Activated CD4-positive, alpha-beta T cell treated with anti-CD3 and anti-CD28 coated beads, Interleukin-2, amount 10 ng/mL, durations not matched to agents 7 days and 5 days (primary cell): ENCODE data around the gene PIAS3. TPM values are rescaled to one million over a fixed set of nuclear protein-coding genes. Genes with fewer than 3 reads are reported as not detected.
"Not testable (repeated sequence)": the region's sequence is repeated elsewhere in the genome, so short reads cannot be mapped to it uniquely, and the experiment has no call there.

Experiments
- CTCF ChIA-PET: fragments of 350-600 bp; sonication (Branson Sonifier 250); formaldehyde crosslinking; loops from one replicate; lab custom pipeline; 2021; ENCODE audit warnings: antibody characterized with exemption; lab: Charles Lee
- POLR2A ChIA-PET: fragments of 350-600 bp; sonication (Branson Sonifier 250); formaldehyde crosslinking; loops from one replicate; lab custom pipeline; 2021; ENCODE audit warnings: antibody characterized with exemption; lab: Charles Lee
- DNase-seq: peaks from one replicate; pipeline ENCODE4 v3.0.0-alpha.2; 2020
- H3K27ac Mint-ChIP-seq: one replicate; pipeline ENCODE4 v1.8.0; 2021; ENCODE audit warnings: mild to moderate bottlenecking, moderate library complexity, mixed read lengths
- H3K27me3 Mint-ChIP-seq: one replicate; pipeline ENCODE4 v1.8.0; 2021; ENCODE audit warnings: mixed read lengths
- H3K36me3 Mint-ChIP-seq: one replicate; pipeline ENCODE4 v1.8.0; 2021; ENCODE audit warnings: low read depth, mixed read lengths
- H3K4me1 Mint-ChIP-seq: one replicate; pipeline ENCODE4 v1.8.0; 2021; ENCODE audit warnings: mixed read lengths
- H3K4me3 Mint-ChIP-seq: one replicate; pipeline ENCODE4 v1.8.0; 2021; ENCODE audit warnings: mild to moderate bottlenecking, moderate library complexity, mixed read lengths
- H3K9me3 Mint-ChIP-seq: one replicate; pipeline ENCODE4 v1.8.0; 2021; ENCODE audit warnings: mixed read lengths
- microRNA-seq: library from miRNA; unstranded; fragments of <30 nt; microRNA quantifications from one replicate; pipeline ENCODE4 v1.2.0, GENCODE V29; 2021; ENCODE audit warnings: borderline microRNAs expressed, borderline replicate concordance
- total RNA-seq, 2 experiments: library from RNA; stranded (reverse); gene quantifications; one replicate each; pipeline ENCODE4 v1.2.3, GENCODE V29; 2021

Gene PIAS3
- total RNA-seq, 2 experiments from 2014 or later = 17.9 to 18.8 TPM

DNA sequence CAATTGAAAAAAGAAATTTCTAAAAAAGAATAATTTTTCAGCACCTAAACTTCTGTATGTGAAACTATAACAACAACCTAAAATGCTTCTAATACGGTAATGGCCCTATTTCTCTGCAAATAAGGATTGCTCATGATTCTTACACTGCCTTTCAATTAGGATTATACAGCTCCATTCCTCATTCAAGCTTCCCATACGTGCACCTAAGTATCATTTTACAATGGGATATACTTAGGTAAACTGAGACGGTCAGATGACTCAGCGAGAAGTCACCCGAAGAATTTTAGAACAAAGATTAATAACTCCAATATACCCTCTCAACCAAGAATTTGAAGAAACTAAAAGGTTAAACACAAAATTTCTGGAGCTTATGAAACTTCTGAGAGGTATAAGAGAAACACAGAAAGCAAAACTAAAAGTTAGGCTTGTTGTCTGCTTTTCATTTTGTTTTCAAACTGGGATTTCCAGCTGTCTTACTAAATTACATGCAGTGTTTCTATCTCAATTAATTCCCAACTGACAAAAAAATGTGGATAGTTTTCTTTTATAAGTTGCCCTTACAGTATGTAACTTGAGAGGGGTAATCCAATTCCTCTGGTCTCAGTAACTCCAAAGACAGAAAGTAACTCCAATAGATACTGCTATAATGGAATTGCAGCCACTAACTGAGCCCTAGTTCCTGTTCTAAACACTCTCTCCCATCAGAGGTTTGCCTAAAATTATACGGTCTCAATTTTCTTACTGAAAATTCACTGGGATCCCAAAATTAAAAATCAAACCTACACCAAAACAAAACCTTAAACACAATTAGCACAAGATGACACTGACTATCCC is 45.7 kb downstream of the PIAS3 start:
- not testable (repeated sequence) for H3K4me1 Mint-ChIP-seq, DNase-seq

DNA sequence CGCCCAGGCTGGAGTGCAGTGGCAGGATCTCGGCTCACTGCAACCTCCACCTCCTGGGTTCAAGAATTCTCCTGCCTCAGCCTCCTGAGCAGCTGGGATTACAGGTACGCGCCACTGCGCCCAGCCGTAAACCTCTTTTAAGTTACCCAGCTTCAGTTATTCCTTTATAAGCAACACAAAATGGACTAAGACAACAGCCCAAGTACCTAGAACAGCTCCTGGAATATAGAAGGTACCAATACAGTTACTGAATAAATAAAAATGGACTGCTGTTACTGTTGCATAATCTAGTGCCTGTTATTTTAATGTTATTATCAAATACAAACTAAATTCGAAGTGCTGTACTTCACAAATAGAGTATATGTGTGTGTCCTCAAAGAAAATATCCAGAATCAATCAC is 52.0 kb downstream of the PIAS3 start:
- POLR2A ChIA-PET = no interaction called here
- Mint-ChIP-seq H3K4me1 (peaks cover 5% of the 10 kb centered on the region), H3K9me3 (no peaks in the 10 kb centered on the region), H3K27ac (no peak overlapping the region), H3K27me3 (no peaks in the 10 kb centered on the region), H3K4me3 (no peak overlapping the region), H3K36me3 (peaks cover 5% of the 10 kb centered on the region)
- CTCF ChIA-PET = no interaction called here
- DNase-seq = no peak

More for the DNA sequence above, 45.7 kb downstream of the PIAS3 start:
- H3K4me3 Mint-ChIP-seq, POLR2A ChIA-PET, H3K9me3 Mint-ChIP-seq, H3K36me3 Mint-ChIP-seq, H3K27me3 Mint-ChIP-seq, CTCF ChIA-PET, H3K27ac Mint-ChIP-seq: not testable (repeated sequence)

DNA sequence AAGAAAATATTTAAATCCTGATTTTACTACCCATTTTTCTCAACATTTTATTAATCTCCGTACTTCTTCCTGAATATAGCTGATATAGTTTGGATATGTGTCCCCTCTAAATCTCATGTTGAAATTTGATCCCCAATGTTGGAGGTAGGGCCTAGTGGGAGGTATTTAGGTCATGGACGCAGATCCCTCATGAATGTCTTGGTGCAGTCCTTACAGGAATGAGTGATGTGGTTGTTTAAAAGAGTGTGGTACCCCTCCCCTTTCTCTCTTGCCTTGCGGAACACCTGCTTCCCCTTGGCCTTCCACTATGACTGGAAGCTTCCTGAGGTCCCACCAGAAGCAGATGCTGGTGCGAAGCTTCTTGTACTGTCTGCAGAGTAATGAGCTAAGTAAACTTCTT is 52.5 kb downstream of the PIAS3 start:
- Mint-ChIP-seq H3K4me1 (peaks cover 5% of the 10 kb centered on the region), H3K4me3 (no peak overlapping the region), H3K9me3 (no peaks in the 10 kb centered on the region), H3K27ac (no peak overlapping the region), H3K27me3 (no peaks in the 10 kb centered on the region), H3K36me3 (peaks cover 7% of the 10 kb centered on the region)
- ChIA-PET POLR2A (no interaction called here), CTCF (no interaction called here)
- DNase-seq = no peak

DNA sequence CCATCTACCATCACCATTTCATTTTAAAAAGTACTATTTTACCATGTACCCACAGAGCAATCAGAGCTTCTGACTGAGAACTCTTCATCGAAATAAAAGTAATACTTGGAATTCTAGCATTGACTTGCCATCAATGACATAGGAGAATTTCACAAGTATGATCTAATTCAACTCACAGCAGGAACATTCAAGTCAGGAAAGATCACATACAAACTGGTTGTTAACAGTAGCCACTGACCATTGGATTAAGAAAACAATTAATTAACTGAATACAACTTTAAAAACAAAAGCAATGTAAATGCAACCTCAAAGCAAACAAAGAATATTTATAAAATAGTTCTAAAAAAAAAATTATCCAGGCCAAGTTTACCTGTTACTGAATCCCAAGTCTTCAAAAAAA is 53.8 kb downstream of the PIAS3 start:
- H3K27ac Mint-ChIP-seq = no peak overlapping the region
- H3K9me3 Mint-ChIP-seq = no peaks in the 10 kb centered on the region
- H3K27me3 Mint-ChIP-seq = no peaks in the 10 kb centered on the region
- DNase-seq = no peak
- ChIA-PET CTCF (interaction anchor here (1.1 kb wide), 1 partner anchor 9 kb away, joined by 4 read pairs; no protein-coding TSS in a partner anchor), POLR2A (no interaction called here)
- H3K4me1 Mint-ChIP-seq = peaks cover 5% of the 10 kb centered on the region
- no peak overlapping the region for H3K4me3 Mint-ChIP-seq
- H3K36me3 Mint-ChIP-seq = peaks cover 7% of the 10 kb centered on the region

DNA sequence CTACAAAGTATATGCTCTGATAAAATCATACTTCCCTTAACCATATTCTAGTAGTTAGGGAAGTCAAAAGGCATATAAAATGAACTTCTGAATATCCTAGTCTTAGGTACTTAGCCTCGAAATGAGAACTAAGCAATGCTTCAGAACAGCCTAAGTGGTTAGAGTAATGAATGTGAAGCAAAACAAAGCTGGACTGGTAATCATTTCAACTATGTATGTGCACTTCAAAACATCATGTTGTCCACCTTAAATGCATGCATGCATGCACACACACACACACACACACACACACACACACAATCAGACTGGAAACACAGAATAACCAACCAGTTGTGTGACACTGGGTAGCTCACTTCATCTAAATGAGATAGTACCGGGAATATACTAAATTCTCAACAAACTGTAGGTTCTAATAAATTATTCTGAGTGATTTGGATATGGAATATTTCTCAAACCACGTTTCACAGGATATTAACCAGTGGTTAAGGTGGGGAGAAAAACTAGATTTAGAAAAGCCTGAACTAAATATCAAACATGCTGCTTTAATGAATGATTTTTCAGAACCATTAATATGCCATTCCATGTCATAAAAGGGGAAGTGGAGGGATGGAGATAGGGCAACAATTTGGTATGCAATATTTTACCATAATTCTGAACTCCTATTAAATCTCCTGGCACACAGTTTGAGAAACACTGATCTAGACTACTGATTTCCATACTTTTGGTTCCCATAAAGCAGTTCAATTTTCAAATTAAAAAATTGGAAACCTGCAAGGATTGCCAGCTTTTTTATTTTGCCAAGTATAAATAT is 54.4 kb downstream of the PIAS3 start:
- Mint-ChIP-seq H3K27me3 (no peaks in the 10 kb centered on the region), H3K4me3 (no peak overlapping the region), H3K36me3 (peaks cover 12% of the 10 kb centered on the region), H3K9me3 (peaks cover 2% of the 10 kb centered on the region), H3K4me1 (peaks cover 5% of the 10 kb centered on the region), H3K27ac (no peak overlapping the region)
- DNase-seq = no peak
- CTCF ChIA-PET = interaction anchor here (1.1 kb wide), 2 partner anchors 9 kb away, joined by 4 read pairs; no protein-coding TSS in a partner anchor
- POLR2A ChIA-PET = no interaction called here

DNA sequence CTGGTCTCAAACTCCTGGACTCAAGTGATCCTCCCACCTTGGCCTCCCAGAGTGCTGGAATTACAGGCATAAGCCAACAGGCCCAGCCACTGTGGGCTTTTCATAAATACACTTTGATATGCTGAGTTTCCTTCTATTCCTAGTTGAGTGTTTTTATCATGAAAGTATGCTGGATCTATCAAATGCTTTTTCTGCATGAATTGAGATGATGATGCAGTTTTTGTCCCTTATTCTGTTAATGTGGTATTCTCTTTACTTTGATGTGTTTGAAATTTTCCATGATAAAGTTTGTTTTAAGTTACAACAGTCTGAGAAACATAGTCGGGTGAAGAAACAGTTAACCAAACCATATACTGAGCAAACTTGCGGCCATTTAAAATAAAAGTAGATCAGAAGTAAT is 59.1 kb downstream of the PIAS3 start:
- Mint-ChIP-seq H3K9me3 (peaks cover 26% of the 10 kb centered on the region), H3K4me1 (peaks cover 14% of the 10 kb centered on the region), H3K36me3 (peaks cover 44% of the 10 kb centered on the region), H3K27me3 (no peaks in the 10 kb centered on the region), H3K4me3 (no peak overlapping the region), H3K27ac (no peak overlapping the region)
- no peak for DNase-seq
- ChIA-PET CTCF (interaction anchor here (0.5 kb wide), 1 partner anchor 11 kb away, joined by 4 read pairs; no protein-coding TSS in a partner anchor), POLR2A (no interaction called here)

Small RNAs within 50 kb of the gene (microRNA-seq; reads per million reads assigned to microRNA genes)
- gene MIR6736 = not detected

Other genes starting within 250 kb of the PIAS3 start
- gene PDZK1, start 151.7 kb downstream of the PIAS3 start, total RNA-seq = under 1 TPM; 0.25 to 0.42 TPM
- gene CD160, start 139.6 kb downstream of the PIAS3 start, total RNA-seq = not detected
- 10 to 100 TPM; 14.8 to 15.6 TPM for gene RNF115, start 35.0 kb downstream of the PIAS3 start, total RNA-seq
- 10 to 100 TPM; 34.5 to 38.7 TPM for gene POLR3C, start 34.9 kb downstream of the PIAS3 start, total RNA-seq
- 1 to 10 TPM; 2.7 to 3.4 TPM for gene NUDT17, start 13.5 kb downstream of the PIAS3 start, total RNA-seq
- gene ANKRD35, start 26.8 kb upstream of the PIAS3 start, total RNA-seq = under 1 TPM; 0.40 to 0.42 TPM
- 1 to 10 TPM; 1.5 to 1.9 TPM for gene ITGA10, start 51.0 kb upstream of the PIAS3 start, total RNA-seq
- gene PEX11B, start 59.6 kb upstream of the PIAS3 start, total RNA-seq = 10 to 100 TPM; 36.9 to 44.6 TPM
- 100 to 1,000 TPM; 175 to 188 TPM for gene RBM8A, start 68.4 kb upstream of the PIAS3 start, total RNA-seq
- gene LIX1L, start 98.9 kb upstream of the PIAS3 start, total RNA-seq = 10 to 100 TPM; 49.5 to 57.5 TPM
- gene ANKRD34A, start 105.5 kb upstream of the PIAS3 start, total RNA-seq = 1 to 10 TPM; 2.0 to 2.2 TPM
- 10 to 100 TPM; 27.3 to 29.2 TPM for gene POLR3GL, start 105.6 kb upstream of the PIAS3 start, total RNA-seq
- gene TXNIP, start 137.5 kb upstream of the PIAS3 start, total RNA-seq = 100 to 1,000 TPM; 240 to 262 TPM
- not detected for gene HJV, start 162.7 kb upstream of the PIAS3 start, total RNA-seq